HepG2 (cell line): ENCODE data around the gene CD46. TPM values are rescaled to one million over a fixed set of nuclear protein-coding genes. Genes with fewer than 3 reads are reported as not detected.
A peak's percentile ranks its signal among the peaks of the same experiment; 100 is the strongest.

Experiments used
- CAMTA2 ChIP-seq: sonication (generic); formaldehyde crosslinking; IDR thresholded peaks from 2 replicates; pipeline ENCODE4 v1.4.0; 2020; ENCODE audit warnings: mild to moderate bottlenecking, missing genetic modification reagents, borderline replicate concordance
- CHD4 ChIP-seq: fragments of 200-600 bp; sonication (generic); IDR thresholded peaks from 2 replicates; pipeline ENCODE4 v1.7.0; 2017; ENCODE audit warnings: mild to moderate bottlenecking, low read length, borderline replicate concordance
- DNMT3B ChIP-seq: conservative IDR thresholded peaks from 2 replicates; pipeline ENCODE4 v1.6.1; 2016; ENCODE audit warnings: missing biosample characterization, control low read depth
- HCFC1 ChIP-seq: fragments of 150-350 bp; IDR thresholded peaks from 2 replicates; pipeline ENCODE4 v1.6.1; 2014; ENCODE audit warnings: low read depth, low read length
- KLF12 ChIP-seq: sonication (generic); formaldehyde crosslinking; IDR thresholded peaks from 2 replicates; pipeline ENCODE4 v1.4.0; 2020; ENCODE audit warnings: missing genetic modification reagents, borderline replicate concordance
- SIX1 ChIP-seq: sonication (generic); formaldehyde crosslinking; IDR thresholded peaks from 2 replicates; pipeline ENCODE4 v1.4.0; 2020; ENCODE audit warnings: missing genetic modification reagents, borderline replicate concordance
- ZNF234 ChIP-seq: sonication (generic); formaldehyde crosslinking; conservative IDR thresholded peaks from 2 replicates; pipeline ENCODE4 v1.5.1; 2020; ENCODE audit warnings: mild to moderate bottlenecking, missing genetic modification reagents
- ZNF24 ChIP-seq: fragments of 450-650 bp; IDR thresholded peaks from 2 replicates; pipeline ENCODE4 v1.6.1; 2017; ENCODE audit warnings: antibody characterized with exemption, mild to moderate bottlenecking
- ZNF263 ChIP-seq: sonication (generic); formaldehyde crosslinking; IDR thresholded peaks from 2 replicates; pipeline ENCODE4 v1.4.0; 2020; ENCODE audit warnings: missing genetic modification reagents
- ZNF556 ChIP-seq: sonication (generic); formaldehyde crosslinking; IDR thresholded peaks from 2 replicates; pipeline ENCODE4 v1.4.0; 2020; ENCODE audit warnings: mild to moderate bottlenecking, missing genetic modification reagents, borderline replicate concordance
- ZNF572 ChIP-seq: sonication (generic); formaldehyde crosslinking; IDR thresholded peaks from 2 replicates; pipeline ENCODE4 v1.5.1; 2020; ENCODE audit warnings: mild to moderate bottlenecking, missing genetic modification reagents
- polyA plus RNA-seq, 8 experiments: library from polyadenylated mRNA; depleted of rRNA in 3 of 8; stranded (reverse) in 7 of 8; unstranded in 1 of 8; fragments of >200 nt; fragmentation: Illumina TruSeq in 4 of 8; extraction: Trizol in 4 of 8; gene quantifications; 2 replicates each; pipeline versions ENCODE4 v1.2.1 to v1.2.3, GENCODE V29; 2011 to 2016; ENCODE audit warnings: low read depth in 4 of 8, missing spikeins in 1 of 8, mixed read lengths in 1 of 8; ENCODE audit not compliant: insufficient read depth in 1 of 8
- total RNA-seq, 5 experiments: library from RNA; depleted of rRNA; stranded (reverse); fragments of >200 nt; fragmentation: Illumina TruSeq; extraction: Trizol; gene quantifications; 2 replicates each; pipeline ENCODE4 v1.2.3, GENCODE V29; 2016; ENCODE audit warnings: low read depth in 1 of 5
- TF ChIP-seq, protein P1 (sequence below): sonication (generic); formaldehyde crosslinking; IDR thresholded peaks from 2 replicates; pipeline ENCODE4 v1.9.0; 2021; ENCODE audit warnings: missing genetic modification reagents, borderline replicate concordance
- TF ChIP-seq, protein P2 (sequence below): sonication (generic); formaldehyde crosslinking; IDR thresholded peaks from 2 replicates; pipeline ENCODE4 v1.4.0; 2020; ENCODE audit warnings: low read depth, missing genetic modification reagents
- TF ChIP-seq, protein P3 (sequence below): IDR thresholded peaks from 2 replicates; pipeline ENCODE4 v1.6.1; 2016; ENCODE audit warnings: missing genetic modification reagents, missing compliant biosample characterization
- TF ChIP-seq, protein P4 (sequence below): sonication (generic); formaldehyde crosslinking; IDR thresholded peaks from 2 replicates; pipeline ENCODE4 v1.4.0; 2020; ENCODE audit warnings: low read depth, mild to moderate bottlenecking, missing genetic modification reagents
- TF ChIP-seq, protein P5 (sequence below): sonication (generic); formaldehyde crosslinking; IDR thresholded peaks from 2 replicates; pipeline ENCODE4 v1.4.0; 2020; ENCODE audit warnings: mild to moderate bottlenecking, missing genetic modification reagents

The CD46 gene
- total and polyA plus RNA-seq, 2 of the 13 experiments (the other 11 are each of a cell fraction or from before 2014, with no cell fraction given), result 130 to 277 TPM

DNA sequence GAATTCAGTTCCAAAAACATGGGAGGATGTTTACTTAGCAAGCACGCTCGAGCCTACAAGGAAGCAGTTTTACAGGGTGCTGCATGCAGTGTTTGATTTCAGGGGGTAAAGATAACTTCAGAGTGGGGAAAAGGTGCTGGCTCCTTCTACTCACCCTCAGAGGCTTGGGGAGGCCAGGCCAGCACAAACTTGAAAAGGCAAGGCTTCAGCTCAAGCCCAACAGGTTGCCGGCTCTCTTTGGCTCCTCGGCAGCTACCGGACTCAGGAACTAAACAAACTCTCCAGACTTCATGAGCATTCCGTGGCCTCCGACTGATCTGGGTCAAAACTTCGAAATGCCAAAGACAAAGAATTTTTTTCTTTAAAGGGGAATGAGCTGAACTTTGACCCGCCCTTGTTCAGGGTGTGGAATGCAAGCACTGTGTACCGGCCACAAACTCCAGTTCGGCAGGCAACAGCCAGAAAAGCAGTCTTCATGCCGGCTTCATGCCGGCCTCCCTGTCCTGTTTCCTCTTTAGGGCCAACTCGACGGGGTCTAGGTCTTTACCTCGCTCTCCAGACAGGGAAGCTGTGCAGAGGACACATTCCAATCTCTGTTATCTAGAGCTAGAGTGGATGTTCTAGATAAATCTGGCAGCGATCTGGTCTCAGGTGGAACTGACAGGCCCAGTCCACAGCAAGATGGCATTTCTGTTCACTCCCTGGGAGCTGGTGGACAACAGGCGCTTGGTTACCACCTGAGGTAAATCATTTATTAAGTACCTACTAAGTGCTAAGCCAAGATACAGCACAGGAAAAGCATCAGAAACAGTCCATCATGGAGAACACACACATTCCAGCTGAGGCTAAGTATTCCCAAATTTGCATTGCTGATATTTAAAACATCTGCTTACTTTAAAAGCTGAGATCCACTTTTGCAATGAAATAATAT, 75.0 kb downstream of the CD46 start (continued):
- TF ChIP-seq, protein P1, sequence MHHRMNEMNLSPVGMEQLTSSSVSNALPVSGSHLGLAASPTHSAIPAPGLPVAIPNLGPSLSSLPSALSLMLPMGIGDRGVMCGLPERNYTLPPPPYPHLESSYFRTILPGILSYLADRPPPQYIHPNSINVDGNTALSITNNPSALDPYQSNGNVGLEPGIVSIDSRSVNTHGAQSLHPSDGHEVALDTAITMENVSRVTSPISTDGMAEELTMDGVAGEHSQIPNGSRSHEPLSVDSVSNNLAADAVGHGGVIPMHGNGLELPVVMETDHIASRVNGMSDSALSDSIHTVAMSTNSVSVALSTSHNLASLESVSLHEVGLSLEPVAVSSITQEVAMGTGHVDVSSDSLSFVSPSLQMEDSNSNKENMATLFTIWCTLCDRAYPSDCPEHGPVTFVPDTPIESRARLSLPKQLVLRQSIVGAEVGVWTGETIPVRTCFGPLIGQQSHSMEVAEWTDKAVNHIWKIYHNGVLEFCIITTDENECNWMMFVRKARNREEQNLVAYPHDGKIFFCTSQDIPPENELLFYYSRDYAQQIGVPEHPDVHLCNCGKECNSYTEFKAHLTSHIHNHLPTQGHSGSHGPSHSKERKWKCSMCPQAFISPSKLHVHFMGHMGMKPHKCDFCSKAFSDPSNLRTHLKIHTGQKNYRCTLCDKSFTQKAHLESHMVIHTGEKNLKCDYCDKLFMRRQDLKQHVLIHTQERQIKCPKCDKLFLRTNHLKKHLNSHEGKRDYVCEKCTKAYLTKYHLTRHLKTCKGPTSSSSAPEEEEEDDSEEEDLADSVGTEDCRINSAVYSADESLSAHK, result no peak
- TF ChIP-seq, protein P2, sequence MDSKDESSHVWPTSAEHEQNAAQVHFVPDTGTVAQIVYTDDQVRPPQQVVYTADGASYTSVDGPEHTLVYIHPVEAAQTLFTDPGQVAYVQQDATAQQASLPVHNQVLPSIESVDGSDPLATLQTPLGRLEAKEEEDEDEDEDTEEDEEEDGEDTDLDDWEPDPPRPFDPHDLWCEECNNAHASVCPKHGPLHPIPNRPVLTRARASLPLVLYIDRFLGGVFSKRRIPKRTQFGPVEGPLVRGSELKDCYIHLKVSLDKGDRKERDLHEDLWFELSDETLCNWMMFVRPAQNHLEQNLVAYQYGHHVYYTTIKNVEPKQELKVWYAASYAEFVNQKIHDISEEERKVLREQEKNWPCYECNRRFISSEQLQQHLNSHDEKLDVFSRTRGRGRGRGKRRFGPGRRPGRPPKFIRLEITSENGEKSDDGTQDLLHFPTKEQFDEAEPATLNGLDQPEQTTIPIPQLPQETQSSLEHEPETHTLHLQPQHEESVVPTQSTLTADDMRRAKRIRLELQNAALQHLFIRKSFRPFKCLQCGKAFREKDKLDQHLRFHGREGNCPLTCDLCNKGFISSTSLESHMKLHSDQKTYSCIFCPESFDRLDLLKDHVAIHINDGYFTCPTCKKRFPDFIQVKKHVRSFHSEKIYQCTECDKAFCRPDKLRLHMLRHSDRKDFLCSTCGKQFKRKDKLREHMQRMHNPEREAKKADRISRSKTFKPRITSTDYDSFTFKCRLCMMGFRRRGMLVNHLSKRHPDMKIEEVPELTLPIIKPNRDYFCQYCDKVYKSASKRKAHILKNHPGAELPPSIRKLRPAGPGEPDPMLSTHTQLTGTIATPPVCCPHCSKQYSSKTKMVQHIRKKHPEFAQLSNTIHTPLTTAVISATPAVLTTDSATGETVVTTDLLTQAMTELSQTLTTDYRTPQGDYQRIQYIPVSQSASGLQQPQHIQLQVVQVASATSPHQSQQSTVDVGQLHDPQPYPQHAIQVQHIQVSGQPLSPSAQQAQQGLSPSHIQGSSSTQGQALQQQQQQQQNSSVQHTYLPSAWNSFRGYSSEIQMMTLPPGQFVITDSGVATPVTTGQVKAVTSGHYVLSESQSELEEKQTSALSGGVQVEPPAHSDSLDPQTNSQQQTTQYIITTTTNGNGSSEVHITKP, result no peak
- TF ChIP-seq ZNF234 (CRISPR knock-in tag), result no peak
- TF ChIP-seq, protein P3, sequence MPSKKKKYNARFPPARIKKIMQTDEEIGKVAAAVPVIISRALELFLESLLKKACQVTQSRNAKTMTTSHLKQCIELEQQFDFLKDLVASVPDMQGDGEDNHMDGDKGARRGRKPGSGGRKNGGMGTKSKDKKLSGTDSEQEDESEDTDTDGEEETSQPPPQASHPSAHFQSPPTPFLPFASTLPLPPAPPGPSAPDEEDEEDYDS (CRISPR knock-in tag), result peak; percentile 55
- no peak for TF ChIP-seq KLF12 (CRISPR knock-in tag)
- TF ChIP-seq ZNF24, result no peak
- no peak for TF ChIP-seq HCFC1
- TF ChIP-seq, protein P4, sequence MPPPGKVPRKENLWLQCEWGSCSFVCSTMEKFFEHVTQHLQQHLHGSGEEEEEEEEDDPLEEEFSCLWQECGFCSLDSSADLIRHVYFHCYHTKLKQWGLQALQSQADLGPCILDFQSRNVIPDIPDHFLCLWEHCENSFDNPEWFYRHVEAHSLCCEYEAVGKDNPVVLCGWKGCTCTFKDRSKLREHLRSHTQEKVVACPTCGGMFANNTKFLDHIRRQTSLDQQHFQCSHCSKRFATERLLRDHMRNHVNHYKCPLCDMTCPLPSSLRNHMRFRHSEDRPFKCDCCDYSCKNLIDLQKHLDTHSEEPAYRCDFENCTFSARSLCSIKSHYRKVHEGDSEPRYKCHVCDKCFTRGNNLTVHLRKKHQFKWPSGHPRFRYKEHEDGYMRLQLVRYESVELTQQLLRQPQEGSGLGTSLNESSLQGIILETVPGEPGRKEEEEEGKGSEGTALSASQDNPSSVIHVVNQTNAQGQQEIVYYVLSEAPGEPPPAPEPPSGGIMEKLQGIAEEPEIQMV (CRISPR knock-in tag), result no peak
- no peak for TF ChIP-seq SIX1 (CRISPR knock-in tag)
- no peak for TF ChIP-seq ZNF572 (CRISPR knock-in tag)
- no peak for TF ChIP-seq DNMT3B (CRISPR knock-in tag)
- no peak for TF ChIP-seq CHD4
- TF ChIP-seq, protein P5, sequence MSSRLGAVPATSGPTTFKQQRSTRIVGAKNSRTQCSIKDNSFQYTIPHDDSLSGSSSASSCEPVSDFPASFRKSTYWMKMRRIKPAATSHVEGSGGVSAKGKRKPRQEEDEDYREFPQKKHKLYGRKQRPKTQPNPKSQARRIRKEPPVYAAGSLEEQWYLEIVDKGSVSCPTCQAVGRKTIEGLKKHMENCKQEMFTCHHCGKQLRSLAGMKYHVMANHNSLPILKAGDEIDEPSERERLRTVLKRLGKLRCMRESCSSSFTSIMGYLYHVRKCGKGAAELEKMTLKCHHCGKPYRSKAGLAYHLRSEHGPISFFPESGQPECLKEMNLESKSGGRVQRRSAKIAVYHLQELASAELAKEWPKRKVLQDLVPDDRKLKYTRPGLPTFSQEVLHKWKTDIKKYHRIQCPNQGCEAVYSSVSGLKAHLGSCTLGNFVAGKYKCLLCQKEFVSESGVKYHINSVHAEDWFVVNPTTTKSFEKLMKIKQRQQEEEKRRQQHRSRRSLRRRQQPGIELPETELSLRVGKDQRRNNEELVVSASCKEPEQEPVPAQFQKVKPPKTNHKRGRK, result no peak
- TF ChIP-seq ZNF556 (CRISPR knock-in tag), result no peak
- 0 out of 2 replicates have a peak, but pooled peaks have one; percentile 20 for TF ChIP-seq ZNF263 (CRISPR knock-in tag)
- no peak for TF ChIP-seq CAMTA2 (CRISPR knock-in tag)
